Measurements from ENCODE around the gene CPSF3.

Gene CPSF3

DNA sequence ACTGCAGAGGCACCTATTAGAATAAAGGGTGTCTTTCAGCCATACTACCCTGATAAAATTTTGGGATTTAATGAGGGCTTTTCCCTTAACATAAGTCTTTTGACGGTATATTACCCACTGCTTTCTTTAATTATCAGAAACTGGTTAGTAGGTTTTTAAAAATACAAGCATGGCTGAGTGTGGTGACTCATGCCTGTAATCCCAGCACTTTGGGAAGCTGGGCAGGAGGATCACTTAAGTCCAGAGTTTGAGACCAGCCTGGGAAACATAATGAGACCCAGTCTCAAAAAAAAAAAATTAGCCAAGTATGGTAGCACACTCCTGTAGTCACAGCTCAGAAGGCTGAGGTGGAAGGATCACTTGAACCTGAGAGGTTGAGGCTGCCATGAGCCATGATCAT is 16.1 kb downstream of the CPSF3 start:
- H3K27ac ChIP-seq, result no peak overlapping the region
- H3K4me3 ChIP-seq, result no peak overlapping the region
- TF ChIP-seq, protein P1, sequence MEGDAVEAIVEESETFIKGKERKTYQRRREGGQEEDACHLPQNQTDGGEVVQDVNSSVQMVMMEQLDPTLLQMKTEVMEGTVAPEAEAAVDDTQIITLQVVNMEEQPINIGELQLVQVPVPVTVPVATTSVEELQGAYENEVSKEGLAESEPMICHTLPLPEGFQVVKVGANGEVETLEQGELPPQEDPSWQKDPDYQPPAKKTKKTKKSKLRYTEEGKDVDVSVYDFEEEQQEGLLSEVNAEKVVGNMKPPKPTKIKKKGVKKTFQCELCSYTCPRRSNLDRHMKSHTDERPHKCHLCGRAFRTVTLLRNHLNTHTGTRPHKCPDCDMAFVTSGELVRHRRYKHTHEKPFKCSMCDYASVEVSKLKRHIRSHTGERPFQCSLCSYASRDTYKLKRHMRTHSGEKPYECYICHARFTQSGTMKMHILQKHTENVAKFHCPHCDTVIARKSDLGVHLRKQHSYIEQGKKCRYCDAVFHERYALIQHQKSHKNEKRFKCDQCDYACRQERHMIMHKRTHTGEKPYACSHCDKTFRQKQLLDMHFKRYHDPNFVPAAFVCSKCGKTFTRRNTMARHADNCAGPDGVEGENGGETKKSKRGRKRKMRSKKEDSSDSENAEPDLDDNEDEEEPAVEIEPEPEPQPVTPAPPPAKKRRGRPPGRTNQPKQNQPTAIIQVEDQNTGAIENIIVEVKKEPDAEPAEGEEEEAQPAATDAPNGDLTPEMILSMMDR (IDR thresholded peaks at IDR 0.05), result no peak

DNA sequence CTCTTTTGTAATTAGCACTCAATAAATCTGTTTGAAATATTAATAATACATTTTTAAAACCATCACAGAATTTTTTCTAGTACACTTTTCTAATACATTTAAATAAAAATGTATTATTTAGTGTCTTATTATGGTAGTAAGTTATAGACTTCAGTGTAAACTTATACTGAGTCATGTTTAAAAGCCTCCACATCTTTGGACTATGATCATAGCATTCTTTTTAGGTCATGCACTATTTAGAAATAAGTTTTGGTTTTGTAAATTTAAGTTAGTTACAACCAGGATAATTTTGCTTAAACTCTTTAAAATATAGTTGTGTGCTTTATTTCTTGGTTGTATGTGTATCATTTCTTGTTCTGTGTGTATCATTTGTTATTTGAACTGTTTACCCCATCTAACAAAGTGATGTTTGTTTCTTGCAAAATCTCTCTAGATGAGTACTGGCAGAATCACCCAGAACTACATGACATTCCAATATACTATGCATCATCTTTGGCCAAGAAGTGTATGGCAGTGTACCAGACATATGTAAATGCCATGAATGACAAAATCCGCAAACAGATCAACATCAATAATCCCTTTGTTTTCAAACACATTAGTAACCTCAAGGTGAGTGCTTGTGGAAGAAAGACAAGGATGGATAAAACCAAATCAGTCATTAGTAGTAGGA is 16.7 kb downstream of the CPSF3 start:
- TF ChIP-seq, protein P1 (IDR thresholded peaks at IDR 0.05), result no peak
- no peak for DNase-seq (ENCODE audit: low spot score)
- Histone ChIP-seq H3K27ac (no peak overlapping the region), H3K4me3 (no peak overlapping the region)

More for the DNA sequence above, 16.1 kb downstream of the CPSF3 start:
- no peak for DNase-seq (ENCODE audit: low spot score)

GRCh38 chr2:9441556-9441955 is 18.1 kb downstream of the CPSF3 start:
- no peak overlapping the region for H3K4me3 ChIP-seq
- no peak overlapping the region for H3K27ac ChIP-seq
- TF ChIP-seq, protein P1 (IDR thresholded peaks at IDR 0.05), result no peak
- DNase-seq (ENCODE audit: low spot score), result no peak

- no peak overlapping the region for H3K27ac ChIP-seq
- DNase-seq (ENCODE audit: low spot score), result no peak
- TF ChIP-seq, protein P1 (IDR thresholded peaks at IDR 0.05), result no peak
- no peak overlapping the region for H3K4me3 ChIP-seq
Observed at GRCh38 chr2:9443526-9443925, 20.1 kb downstream of the CPSF3 start.

DNA sequence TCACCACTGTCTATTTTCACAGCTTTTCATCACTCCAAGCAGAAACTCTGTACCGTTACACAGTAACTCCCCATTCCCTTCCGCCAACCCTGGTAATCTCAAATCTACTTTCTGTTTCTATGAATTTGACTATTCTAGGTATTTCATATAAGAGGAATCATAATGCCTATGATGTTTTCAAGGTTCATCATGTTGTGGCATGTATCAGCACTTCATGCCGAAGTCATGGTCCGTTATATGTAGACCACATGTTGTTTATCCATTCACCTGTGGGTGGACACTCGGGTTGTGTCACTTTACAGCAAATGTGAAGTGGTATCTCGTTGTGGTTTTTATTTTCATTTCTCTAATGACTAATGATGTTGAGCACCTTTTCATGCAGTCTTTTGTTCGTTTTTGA is 21.6 kb downstream of the CPSF3 start:
- TF ChIP-seq, protein P1 (IDR thresholded peaks at IDR 0.05), result no peak
- Histone ChIP-seq H3K4me3 (no peak overlapping the region), H3K27ac (no peak overlapping the region)
- no peak for DNase-seq (ENCODE audit: low spot score)

GRCh38 chr2:9451231-9451630 is 27.8 kb downstream of the CPSF3 start:
- TF ChIP-seq, protein P1 (IDR thresholded peaks at IDR 0.05), result no peak
- H3K4me3 ChIP-seq, result no peak overlapping the region
- DNase-seq (ENCODE audit: low spot score), result no peak
- H3K27ac ChIP-seq, result no peak overlapping the region

DNA sequence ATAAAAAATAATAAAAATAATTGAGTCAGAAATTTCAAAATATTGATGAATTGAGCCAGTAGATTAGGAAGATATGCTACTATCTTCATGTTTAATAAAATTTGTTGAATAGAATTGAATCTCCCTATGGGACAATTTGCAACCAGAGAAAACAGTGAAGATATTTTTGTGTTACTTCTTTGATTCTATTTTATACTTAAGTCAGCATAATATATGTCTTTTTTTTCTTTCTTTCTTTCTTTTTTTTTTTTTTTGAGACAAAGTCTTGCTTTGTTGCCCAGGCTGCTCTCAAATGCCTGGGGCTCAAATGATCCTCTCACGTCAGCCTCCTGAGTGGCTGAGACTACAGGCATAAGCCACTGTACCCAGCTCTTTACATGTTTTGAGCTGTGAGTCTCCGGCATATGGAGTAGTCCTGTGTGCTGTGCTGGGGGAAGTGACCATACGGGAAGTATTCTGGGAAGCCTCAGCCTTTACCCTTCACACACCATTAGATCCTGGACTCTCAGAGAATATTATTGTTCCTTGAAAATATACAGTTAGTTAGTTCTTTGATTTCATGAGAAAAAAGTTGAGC is 37.1 kb downstream of the CPSF3 start:
- TF ChIP-seq, protein P1 (IDR thresholded peaks at IDR 0.05), result no peak

More for the DNA sequence above, 37.1 kb downstream of the CPSF3 start:
- Histone ChIP-seq H3K27ac (no peak overlapping the region), H3K4me3 (no peak overlapping the region)
- no peak for DNase-seq (ENCODE audit: low spot score)

Data from coronary artery (tissue), 2 donors.